ENCODE data around the gene ADM.
"Not testable (repeated sequence)": the region's sequence is repeated elsewhere in the genome, so short reads cannot be mapped to it uniquely, and the experiment has no call there.

The ADM gene, protein sequence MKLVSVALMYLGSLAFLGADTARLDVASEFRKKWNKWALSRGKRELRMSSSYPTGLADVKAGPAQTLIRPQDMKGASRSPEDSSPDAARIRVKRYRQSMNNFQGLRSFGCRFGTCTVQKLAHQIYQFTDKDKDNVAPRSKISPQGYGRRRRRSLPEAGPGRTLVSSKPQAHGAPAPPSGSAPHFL

DNA sequence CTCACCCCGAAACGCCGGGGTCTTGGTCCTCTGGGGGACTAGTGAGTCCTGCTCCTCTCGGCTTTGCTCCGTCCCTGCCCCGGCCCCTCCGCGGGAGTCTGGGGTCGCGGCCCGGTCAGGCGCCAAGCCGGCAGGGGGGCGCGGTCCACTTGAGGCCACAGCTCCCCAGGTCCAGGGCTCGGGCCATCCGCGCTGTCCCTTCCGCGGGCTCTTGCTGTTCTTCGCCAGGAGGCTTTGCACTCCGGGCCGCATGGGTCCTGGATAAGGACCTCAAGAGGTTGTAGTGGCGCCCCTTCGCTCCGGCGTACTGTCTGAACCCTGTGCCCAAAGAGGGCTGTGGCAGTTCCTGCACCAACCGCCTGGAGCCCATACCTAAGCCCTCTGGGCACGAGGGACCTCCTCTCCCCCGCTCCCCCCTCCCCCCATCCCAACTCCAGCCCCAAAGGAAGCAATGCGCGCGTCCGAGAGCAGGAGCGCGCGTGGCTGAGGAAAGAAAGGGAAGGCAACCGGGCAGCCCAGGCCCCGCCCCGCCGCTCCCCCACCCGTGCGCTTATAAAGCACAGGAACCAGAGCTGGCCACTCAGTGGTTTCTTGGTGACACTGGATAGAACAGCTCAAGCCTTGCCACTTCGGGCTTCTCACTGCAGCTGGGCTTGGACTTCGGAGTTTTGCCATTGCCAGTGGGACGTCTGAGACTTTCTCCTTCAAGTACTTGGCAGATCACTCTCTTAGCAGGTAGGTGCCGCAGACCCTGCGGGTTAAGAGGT is at the start of gene ADM:
ADM (plus strand) TSS at position 579 of the 767 bp plus-strand sequence. CDS start 628 bp downstream, outside the sequence.
- DNase-seq: peak; percentile 96

DNA sequence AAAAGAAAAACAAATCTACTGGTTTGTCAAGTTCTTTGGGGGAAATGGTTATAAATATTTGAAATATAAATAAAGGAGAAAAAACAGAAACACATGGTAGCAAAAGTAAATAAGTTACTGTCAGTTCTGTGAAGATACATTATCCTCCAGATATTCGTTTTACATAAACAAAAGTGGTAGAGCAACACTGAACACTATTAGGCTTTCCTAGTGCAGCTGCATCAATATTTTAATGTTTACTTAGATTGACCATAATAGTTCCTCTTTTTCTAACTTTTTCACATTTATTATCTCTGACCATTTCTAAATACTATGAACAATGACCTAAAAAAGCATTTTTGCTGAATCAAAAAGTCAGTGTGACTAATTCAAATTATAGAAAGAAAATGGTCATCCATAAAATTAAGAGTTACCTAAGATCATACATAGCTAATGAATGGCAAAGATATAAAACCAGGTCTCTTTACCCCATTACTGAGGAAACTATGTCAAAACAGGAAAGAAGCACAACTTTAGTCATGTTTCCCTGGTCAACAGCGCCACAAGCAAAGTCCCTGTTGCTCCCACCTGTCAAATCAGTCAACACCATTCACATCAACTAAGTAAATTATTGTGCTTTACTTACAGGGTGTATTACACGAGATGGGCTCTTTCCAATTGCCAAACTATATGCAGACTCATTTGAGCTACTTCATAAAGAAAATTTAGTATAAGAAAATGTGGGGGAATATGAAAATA is 49.3 kb upstream of the ADM start:
- DNase-seq: no peak

DNA sequence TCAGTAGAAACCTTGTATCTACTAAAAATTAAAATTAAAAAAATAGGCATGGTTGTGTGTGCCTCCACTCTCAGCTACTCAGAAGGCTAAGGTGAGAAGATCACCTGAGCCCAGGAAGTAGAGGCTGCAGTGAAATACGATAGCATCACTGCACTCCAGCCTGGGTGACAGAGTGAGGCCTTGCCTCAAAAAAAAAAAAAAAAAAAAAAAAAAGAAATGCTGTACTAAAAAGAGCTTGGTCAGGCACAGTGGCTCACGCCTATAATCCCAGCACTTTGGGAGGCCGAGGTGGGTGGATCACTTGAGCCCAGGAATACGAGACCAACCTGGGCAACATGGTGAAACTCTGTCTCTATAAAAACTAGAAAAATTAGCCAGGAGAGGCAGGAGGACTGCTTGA is 47.4 kb upstream of the ADM start:
- no peak for DNase-seq

DNA sequence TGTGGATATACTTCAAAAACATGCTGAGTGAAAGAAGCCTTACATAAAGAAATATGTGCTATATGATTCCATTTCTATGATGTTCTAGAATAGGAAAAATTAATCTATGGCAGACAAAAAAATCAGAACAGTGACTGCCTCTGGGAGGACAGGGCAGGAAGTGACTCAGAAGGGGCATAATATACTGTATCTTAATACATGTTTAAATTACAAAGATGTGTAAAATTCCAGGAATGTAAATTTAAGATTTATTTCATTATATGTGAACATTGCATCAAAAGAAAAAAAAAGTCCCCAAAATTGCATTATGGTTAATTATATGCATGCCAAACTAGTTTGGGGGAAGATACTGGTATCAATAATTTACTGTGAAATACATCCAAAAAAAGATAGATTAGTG is 43.1 kb upstream of the ADM start:
- no peak for DNase-seq

DNA sequence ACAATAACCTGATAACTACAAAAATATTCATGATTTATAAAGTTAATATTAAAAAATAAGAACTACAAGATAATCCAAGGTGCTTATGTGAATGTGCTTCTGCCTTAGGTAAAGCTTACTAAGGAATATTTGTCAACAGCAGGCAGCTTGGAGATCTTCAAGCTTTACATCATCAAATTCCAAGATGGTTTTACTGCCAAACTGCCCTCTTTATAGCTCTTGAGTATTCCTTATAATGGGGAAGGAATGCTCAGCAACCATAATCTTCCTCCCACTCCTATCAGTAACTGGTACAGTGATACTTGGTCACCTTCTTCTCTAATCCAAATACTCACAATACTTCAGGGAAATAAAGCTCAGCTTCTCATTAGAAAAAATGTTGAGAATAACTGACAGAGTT is 40.9 kb upstream of the ADM start:
- DNase-seq: no peak

DNA sequence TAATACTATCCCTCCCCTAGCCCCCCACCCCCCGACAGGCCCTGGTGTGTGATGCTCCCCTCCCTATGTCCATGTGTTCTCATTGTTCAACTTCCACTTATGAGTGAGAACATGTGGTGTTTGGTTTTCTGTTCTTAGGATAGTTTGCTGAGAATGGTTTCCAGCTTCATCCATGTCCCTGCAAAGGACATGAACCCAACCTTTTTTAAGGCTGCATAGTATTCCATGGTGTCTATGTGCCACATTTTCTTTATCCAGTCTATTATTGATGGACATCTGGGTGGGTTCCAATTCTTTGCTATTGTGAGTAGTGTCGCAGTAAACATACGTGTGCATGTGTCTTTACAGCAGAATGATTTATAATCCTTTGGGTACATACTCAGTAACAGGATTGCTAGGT is 40.2 kb upstream of the ADM start:
- DNase-seq: not testable (repeated sequence)

DNA sequence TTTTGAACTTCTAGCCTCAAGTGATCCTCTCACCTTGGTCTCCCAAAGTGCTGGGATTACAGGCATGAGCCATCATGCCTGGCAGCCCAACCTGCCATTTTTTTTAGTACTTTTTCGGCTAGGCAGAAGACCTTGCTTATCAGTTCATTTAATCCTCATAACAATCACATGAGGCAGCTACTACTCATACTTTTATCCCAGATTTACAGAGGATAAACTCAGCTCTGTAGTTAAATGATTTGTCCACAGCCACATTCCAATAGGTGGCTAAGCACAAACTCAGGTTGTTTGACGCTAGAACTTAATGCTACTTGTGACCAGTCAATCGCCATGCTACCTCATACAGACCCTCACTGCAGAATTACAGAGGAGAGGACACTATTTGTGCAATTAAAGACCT is 38.9 kb upstream of the ADM start:
- no peak for DNase-seq

DNA sequence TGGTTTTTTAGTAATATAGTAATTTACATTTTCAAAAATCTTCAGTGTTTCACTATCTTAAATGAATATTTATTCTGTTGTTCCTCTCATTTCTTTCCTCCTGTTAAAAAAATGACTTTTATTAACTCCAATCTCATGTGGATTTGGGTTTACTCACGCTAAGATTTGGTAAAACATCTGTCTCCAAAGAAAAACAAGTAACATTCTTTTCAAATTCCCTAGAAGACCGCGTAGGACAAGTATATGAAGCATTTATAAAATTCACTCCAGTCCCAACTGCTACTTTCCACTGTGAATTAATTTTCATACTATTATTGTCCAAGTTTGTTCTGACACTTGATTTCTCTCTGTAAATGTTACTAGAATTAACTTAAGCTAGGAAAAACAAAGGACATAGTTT is 37.1 kb upstream of the ADM start:
- DNase-seq: no peak

DNA sequence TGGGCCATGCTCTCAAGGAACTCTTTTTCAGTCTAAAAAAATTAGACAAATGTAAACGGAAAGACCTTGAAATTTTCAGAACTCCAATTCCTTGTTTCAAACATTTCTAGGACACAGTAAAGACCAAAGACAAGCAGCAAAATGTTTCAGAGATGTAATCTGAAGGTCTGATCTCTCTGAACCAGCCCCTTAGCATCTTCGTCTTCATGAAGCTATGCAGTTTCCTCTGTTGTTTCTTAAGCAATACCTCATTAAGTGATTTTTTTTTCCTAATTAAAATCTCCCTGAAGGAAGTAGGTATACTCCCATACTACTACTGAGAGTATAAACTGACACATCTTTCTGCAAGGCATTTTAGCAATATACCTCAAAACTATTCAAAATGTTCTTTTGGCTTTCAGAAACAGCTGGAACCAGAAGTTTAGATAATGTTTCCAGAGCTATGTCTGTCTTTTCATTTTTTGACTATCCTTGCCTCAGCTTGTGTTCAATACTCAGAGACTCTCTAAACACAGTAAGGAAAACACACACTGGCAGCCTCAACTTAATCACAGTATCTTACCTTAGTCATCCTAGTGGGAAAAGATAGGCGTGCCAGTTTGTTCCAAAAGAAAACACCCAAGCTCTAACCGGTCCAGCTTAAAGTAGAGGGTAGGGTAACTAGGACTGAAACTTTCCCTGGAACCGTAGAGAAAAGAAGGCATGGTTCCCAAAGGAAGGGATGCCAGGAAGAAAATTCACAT is 36.0 kb upstream of the ADM start:
- no peak for DNase-seq

DNA sequence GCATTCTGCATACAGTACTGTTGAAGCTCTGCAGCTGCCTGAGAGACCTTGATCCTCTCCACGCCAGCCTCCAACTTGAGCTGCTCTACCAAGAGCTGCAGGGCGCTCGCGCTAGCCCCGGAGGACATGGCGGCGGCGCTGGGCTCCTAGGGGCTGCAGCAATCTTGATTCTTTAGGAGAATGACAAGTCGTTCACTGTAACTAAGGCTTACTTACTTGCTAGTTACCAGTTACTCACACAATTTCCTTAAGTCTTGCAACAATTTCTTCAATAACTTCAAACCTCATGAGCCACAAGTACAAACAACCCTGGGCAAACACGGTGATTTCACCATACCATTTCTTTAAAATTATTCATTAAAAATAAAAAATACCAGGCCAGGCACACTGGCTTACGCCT is 32.7 kb upstream of the ADM start:
- DNase-seq: no peak

DNA sequence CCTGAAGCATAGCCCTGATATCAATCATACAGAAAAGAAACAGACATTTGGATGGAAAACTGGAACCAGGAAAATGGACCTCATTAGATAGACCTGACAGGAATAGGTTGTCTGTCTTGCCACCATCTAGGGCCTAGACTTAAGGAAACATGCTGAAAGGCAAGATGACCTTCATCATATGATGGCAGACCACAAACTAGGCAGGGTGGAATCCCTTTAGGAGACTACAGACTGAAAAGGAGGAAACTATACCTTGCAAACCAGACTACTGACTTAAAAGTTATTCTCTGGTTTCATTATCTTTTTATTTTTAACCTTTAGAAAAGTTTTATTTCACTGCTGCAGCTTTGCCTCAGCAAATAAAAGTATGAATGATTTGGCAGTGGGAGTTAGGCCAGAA is 31.1 kb upstream of the ADM start:
- no peak for DNase-seq

DNA sequence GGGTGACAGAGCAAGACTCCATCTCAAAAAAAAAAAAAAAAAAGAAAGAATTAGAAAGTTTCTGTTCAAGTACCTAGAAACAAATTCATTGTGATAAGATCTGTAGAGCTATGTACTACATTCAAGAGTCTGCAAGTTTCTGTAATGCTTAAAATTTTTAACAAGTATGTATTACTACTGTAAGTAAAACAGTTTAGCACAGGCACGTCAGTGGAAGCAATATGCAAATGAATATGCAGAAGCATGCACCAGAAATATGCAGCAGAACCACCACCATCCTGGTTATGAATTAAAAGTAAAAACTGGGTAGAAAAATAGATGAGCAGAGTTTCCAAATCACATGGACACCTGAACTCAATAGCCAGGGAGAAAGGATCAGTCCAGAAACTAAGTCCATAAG is 30.1 kb upstream of the ADM start:
- no peak for DNase-seq

DNA sequence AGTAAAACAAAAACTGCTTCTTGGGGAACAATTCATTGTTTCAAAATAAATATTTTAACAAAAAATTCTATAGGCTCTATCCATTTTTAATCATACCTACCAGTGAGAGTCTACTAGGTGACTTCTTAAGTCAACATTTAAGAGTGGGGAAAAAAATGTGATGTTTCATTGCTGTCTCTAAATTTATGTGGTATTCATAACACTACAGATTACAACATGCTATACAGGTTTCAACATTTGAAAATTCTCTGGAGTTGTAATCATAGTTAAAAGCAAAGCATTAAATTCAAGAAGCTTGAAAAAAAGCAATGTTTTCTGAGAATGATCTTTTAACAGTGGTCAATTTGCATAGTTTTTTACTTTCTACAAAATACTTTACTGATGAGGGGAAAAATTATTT is 29.2 kb upstream of the ADM start:
- no peak for DNase-seq

DNA sequence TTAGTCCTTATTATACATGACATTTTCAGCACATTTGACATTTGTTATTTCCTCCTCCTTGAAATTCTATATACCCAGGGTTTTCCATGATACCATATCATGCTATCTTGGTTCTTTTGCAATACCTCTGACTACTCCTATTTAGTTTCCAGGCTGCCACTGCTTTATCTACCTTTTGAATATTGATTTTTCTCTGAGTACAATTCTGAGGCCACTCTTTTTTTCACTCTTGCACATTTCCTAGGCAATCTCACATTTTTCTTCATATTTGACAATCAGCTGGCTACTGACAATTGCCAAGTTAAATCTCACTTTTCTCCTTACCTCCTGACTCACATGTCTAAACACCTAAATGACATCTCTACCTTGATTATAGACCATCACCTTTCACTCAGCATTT is 22.8 kb upstream of the ADM start:
- DNase-seq: no peak

DNA sequence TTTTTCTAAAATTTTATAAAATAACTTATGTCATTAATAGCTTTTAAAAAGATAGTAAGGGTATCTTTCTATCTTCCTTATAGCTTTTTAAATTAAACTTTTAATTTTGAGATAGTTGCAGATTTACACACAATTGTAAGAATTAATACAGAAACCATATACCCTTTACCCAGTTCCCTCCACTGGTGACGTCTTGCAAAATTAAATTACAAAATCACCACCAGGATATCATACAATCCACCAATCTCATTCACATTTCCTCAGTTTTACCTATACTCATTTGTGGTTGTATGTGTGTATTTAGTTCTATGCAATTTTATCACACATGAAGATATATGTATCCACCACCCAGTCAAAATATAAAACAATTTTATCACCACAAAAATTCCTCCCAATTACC is 20.9 kb upstream of the ADM start:
- DNase-seq: no peak

DNA sequence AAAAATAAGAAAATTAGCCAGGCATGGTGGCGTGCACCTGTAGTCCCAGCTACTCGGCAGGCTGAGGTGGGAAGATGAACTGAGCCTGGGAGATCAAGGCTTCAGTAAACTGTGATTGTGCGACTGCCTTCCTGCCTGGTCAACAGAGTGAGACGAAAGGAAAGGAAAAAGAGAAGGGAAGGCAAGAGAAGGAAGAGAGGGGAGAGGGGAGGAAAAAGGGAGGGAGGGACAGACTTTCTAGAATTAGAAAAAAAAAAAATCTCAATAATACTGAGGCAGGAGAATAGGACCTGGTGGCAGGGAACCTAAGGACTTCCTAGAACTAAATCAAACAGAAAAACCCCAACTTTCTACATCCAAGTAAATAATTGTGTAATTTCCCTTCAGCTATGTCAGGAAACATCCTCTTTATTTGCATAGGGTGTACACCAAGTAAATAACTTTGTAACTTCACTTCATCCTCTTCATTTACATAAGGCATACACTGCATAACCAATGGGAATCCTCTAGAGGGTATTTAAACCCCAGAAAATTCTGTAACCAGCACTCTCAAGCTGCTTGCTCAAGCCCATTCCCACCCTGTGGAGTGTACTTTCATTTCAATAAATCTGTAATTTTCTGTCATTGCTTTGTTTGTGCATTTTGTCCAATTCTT is 19.6 kb upstream of the ADM start:
- no peak for DNase-seq

DNA sequence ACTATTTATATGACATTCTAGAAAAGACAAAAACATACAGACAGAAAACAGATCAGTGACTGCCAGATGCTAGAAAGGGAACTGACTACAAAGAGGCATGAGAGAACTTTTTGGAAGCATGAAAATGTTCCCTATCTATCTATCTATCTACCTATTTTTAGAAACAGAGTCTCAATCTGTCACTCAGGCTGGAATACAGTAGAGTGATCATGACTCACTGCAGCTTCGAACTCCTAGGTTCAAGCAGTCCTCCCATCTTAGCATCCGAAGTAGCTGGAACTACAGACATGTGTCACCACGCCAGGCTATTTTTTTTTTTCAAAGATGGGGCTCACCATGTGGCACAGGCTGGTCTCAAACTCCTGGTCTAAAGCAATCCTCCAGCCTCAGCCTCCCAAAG is 17.7 kb upstream of the ADM start:
- no peak for DNase-seq

DNA sequence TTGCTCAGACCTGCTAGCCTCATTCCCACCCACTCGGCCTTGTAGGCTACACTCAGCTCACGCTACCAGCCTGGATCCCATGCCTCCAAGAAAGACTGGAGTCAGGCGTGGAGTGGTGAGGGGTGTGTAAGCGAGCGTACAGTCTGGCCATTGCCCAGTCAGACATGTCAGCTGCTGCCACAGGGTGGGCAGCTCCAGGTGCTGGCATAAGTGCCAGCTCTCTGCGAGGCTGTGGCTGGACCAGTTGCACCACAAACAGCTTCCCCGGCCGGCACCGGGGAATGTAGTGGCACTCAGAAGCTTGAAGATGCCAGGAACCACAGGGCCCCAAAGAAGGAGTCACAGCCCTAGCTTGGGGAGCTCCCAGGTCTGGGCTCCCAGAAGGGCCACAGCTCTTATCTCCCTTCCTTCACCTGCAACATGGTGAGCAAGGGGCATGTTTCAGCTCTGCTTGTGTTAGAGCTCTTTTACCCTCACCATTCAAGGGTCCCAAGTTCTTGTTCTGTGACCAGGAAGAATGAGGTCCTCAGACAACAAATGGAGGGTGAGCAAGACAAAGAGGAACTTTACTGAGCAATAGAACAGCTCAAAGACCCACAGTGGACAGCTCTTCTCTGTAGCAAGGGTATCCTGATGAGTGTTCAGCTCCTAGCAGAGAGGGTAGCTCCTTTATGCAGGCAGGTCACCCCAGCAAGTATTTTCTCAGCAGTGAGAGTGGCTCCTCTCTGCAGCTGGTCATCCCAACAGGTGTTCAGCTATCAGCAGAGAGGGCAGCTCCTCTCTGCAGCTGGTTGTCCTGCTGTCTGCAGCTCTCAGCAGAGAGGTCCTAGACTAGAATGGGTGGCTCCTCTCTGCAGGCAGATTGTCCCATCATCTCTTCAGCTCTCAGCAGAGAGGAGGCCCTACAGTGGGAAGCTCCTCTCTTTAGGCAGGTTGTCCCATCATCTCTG is 16.8 kb upstream of the ADM start:
- no peak for DNase-seq

DNA sequence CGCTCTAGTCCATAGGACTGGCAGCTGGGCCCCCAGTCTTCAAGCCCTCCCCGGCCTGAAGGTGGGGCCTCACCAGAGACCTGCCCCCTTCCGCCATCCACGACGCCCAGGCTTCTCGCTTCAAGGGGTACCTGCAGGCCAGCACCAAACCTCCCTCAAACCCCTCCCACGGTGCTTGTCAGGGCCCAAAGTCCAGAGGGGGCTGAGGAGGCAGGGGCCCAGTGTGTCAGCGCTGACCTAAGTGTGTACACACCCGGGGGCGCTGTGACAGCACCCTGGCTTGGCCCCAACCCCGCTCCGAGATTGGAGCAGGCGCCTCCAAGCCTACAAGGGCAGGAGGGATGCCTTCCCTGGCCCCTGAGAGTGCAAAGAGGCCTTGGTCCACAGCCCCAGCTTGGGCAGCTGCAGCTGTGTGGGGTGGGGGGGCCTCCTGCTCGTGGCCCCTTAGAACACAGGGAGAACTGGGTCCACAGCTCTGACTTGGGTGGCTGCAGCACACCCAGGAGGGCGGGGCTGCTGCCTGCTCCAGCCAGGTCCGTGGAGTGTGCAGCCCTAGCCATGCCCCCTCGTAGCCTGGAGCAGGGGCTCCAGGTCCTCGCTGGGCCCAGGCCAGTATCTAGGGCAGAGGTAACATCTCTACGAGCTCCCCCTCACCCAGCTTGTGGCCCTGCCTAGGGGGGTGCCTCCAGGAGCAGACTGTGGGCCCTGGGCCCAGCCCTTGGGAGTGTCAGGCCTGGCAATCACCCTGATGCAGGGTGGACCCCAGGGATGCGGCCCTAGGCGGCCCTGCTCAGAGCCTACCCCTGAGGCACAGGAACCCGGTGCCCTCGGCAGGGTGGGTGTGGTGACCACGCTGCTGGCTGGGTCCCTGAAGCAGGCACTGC is 15.8 kb upstream of the ADM start:
- DNase-seq: no peak

DNA sequence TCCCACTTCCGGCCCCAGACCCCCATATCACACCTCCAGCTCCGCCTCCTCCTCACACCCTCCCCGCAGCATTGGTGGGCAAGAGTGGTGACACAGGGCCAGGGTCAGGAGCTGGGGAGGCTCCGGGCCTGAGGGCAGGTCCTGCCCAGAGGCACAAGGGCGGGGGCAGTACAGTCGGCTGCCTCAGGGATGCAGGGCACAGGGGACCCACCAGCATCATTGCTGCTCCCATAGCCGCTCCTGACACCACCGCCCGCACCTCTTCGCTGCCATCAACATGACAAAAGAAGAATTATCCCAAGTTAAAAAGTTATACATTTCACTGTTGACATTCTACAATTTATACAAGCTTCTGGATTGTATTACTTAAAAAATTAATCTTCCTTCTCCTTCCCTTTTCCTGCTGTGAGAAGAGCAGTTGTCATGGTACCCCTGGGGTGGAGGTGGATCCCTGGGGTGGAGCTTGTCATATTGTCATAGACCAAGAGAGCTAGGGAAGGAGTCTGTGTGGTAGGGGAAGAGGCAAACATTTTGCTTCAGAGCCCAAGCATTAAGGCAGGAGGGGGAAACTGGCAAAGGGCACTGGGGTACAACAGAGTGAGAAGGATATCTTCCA is 15.0 kb upstream of the ADM start:
- DNase-seq: no peak
